ENCODE measurements around the gene PROK1. TPM values are rescaled to one million over a fixed set of nuclear protein-coding genes. Genes with fewer than 3 reads are reported as not detected.

The PROK1 gene
- total RNA-seq, 4 donors from 2014 or later, result 0.35 to 2.3 TPM; not detected in 2

GRCh38 chr1:110506541-110506940 lies 55.6 kb downstream of the PROK1 start:
- 84 to 92% methylated on average over 2 to 4 of the region's 4 CpGs for WGBS, 2 donors
- intact Hi-C loops (cut with DNase I), result no loop called here
- DNase-seq, result no peak
- peaks cover 0 to 5% (median 0%) of the 10 kb centered on the region in 3 donors for H3K4me1 ChIP-seq
- H3K27ac ChIP-seq, result no peak overlapping the region
- no peaks in the 10 kb centered on the region for H3K9me3 ChIP-seq
- no peaks in the 10 kb centered on the region for H3K36me3 ChIP-seq
- TF ChIP-seq CTCF (IDR thresholded peaks at IDR 0.05), result no peak
- TF ChIP-seq POLR2A (IDR thresholded peaks at IDR 0.05), result no peak
- H3K27me3 ChIP-seq, result peaks cover 0 to 16% (median 0%) of the 10 kb centered on the region in 4 donors
- no peak overlapping the region for H3K4me3 ChIP-seq

Other genes starting within 250 kb of the PROK1 start
- 10 to 100 TPM in 1 of 4 donors, 1 to 10 TPM in 3; 4.2 to 10.9 (median 6.5) TPM for gene KCNC4, start 240.8 kb upstream of the PROK1 start, total RNA-seq
- 10 to 100 TPM; 10.5 to 39.5 (median 23.0) TPM for gene RBM15, start 111.8 kb upstream of the PROK1 start, total RNA-seq
- 1 to 10 TPM in 2 of 4 donors, under 1 TPM in 1, not detected in 1; 0.88 to 4.5 (median 4.2) TPM for gene SLC16A4, start 60.1 kb upstream of the PROK1 start, total RNA-seq
- gene LAMTOR5, start 43.5 kb upstream of the PROK1 start, total RNA-seq, result 100 to 1,000 TPM in 2 of 4 donors, 10 to 100 TPM in 2; 31.6 to 113 (median 99.1) TPM
- gene KCNA10, start 68.0 kb downstream of the PROK1 start, total RNA-seq, result not detected
- gene KCNA2, start 155.2 kb downstream of the PROK1 start, total RNA-seq, result 1 to 10 TPM in 1 of 4 donors, under 1 TPM in 3; 0.04 to 2.0 (median 0.67) TPM
- 1 to 10 TPM in 3 of 4 donors, under 1 TPM in 1; 0.34 to 3.2 (median 1.2) TPM for gene KCNA3, start 223.8 kb downstream of the PROK1 start, total RNA-seq